Gastrocnemius medialis (tissue), 4 donors: ENCODE results near the gene PRUNE2.

Source experiments
- CTCF ChIP-seq, 5 experiments: fragments of 450-650 bp in 3 of 5; fragments of 200-600 bp in 2 of 5; sonication (generic) in 2 of 5; IDR thresholded peaks in 4 of 5; conservative IDR thresholded peaks in 1 of 5; 1 replicate in 4 of 5; 2 replicates in 1 of 5; pipeline ENCODE4 v1.5.1; 2016 to 2019; ENCODE audit warnings: antibody characterized with exemption in 5 of 5, mild to moderate bottlenecking in 3 of 5, moderate library complexity in 3 of 5
- POLR2A ChIP-seq, 2 donors: fragments of 450-650 bp; IDR thresholded peaks; one replicate each; pipeline ENCODE4 v1.6.1; 2017; ENCODE audit warnings: antibody characterized with exemption in 2 of 2, mild to moderate bottlenecking in 2 of 2, moderate library complexity in 2 of 2

GRCh38 chr9:76709020-76709419, 196.9 kb downstream of the PRUNE2 start:
- TF ChIP-seq CTCF (IDR thresholded peaks at IDR 0.05 in 4 of 5, conservative IDR thresholded peaks at IDR 0.05 in 1 of 5) (no peak), POLR2A (IDR thresholded peaks at IDR 0.05) (no peak)
